DND-41 (cell line): ENCODE data around the gene TSPAN18.

Experiments
- ATAC-seq: fragments of 200-7000 bp; cut with Tn5 transposase; 3 replicates; pipeline ENCODE4 v1.9.1; 2021; ENCODE audit warnings: low read depth; ENCODE audit not compliant: insufficient read depth
- DNase-seq: peaks from one replicate; pipeline ENCODE4 v3.0.0-alpha.2; 2020
- H2AFZ ChIP-seq: 2 replicates; pipeline ENCODE4 v1.6.0; 2012; ENCODE audit warnings: low read depth, low read length
- H3K27ac ChIP-seq: 2 replicates; pipeline ENCODE4 v1.5.1; 2012; ENCODE audit warnings: low read length, inconsistent platforms
- H3K27me3 ChIP-seq: fragments of 200-600 bp; sonication (generic); 2 replicates; pipeline ENCODE4 v1.6.0; 2012; ENCODE audit warnings: low read length, mild to moderate bottlenecking, inconsistent platforms; ENCODE audit not compliant: insufficient read depth, poor library complexity
- H3K36me3 ChIP-seq: 2 replicates; pipeline ENCODE4 v1.5.1; 2012; ENCODE audit warnings: low read length, inconsistent platforms; ENCODE audit not compliant: insufficient read depth
- H3K4me1 ChIP-seq: 2 replicates; pipeline ENCODE4 v1.5.1; 2012; ENCODE audit warnings: mild to moderate bottlenecking, low read length; ENCODE audit not compliant: insufficient read depth
- H3K4me2 ChIP-seq: 2 replicates; pipeline ENCODE4 v1.6.0; 2012; ENCODE audit warnings: mild to moderate bottlenecking, moderate library complexity, low read length, inconsistent platforms; ENCODE audit not compliant: insufficient read depth
- H3K4me3 ChIP-seq, 2 experiments: fragments of 200-600 bp in 1 of 2; shearing (Covaris generic) in 1 of 2; 2 replicates each; pipeline ENCODE4 v1.5.1; 2012 to 2016; ENCODE audit warnings: inconsistent platforms in 2 of 2, low read length in 2 of 2, mild to moderate bottlenecking in 2 of 2, low read depth in 1 of 2, moderate library complexity in 1 of 2
- H3K79me2 ChIP-seq: 2 replicates; pipeline ENCODE4 v1.6.0; 2012; ENCODE audit warnings: low read length, inconsistent platforms; ENCODE audit not compliant: insufficient read depth
- H3K9ac ChIP-seq: 2 replicates; pipeline ENCODE4 v1.6.0; 2012; ENCODE audit warnings: low read depth, mild to moderate bottlenecking, inconsistent platforms, low read length, moderate library complexity
- H3K9me3 ChIP-seq: 2 replicates; pipeline ENCODE4 v1.5.1; 2012; ENCODE audit warnings: low read length, moderate library complexity, mild to moderate bottlenecking, inconsistent platforms; ENCODE audit not compliant: insufficient read depth, severe bottlenecking
- H4K20me1 ChIP-seq: 2 replicates; pipeline ENCODE4 v1.6.0; 2012; ENCODE audit warnings: low read length; ENCODE audit not compliant: insufficient read depth
- EZH2 ChIP-seq: IDR thresholded peaks from 3 replicates; pipeline ENCODE4 v1.6.1; 2012; ENCODE audit warnings: borderline replicate concordance, low read depth, mild to moderate bottlenecking, moderate library complexity, low read length, inconsistent platforms; ENCODE audit not compliant: severe bottlenecking
- TF ChIP-seq, protein P1 (sequence below): IDR thresholded peaks from 2 replicates; pipeline ENCODE4 v1.5.1; 2012; ENCODE audit warnings: borderline replicate concordance, low read length, moderate library complexity, mild to moderate bottlenecking; ENCODE audit not compliant: poor library complexity, severe bottlenecking; ENCODE audit errors: extremely low read depth

Gene TSPAN18

DNA sequence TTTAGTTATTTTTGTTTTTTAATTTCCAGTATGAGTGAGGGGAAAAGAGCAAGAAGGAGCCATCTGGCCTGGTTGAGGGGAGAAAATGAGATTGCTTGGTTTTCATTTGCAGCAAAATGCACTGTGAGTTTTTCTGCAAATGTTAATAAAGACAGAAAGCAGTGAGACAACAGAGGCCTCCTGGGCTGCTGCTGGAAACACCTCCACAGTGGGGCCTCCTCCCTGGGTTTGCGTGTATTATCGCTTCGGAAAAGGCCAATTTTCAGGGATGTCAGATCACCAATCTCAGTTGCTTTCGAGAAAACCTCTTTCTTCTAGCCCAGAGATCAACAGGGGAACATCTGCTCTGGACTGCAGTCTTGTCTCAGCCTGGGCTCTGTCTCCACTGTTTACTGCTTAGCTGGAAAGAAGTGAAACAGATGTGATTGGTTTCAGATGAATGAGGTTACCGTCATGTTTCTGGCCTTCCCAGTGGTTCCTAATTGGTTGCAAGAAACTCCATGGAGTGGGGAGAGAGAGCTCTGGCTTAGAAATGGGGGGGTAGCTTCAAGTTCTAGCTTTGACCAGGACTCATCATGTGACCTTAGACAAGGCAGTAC lies 17.3 kb downstream of the TSPAN18 start:
- Histone ChIP-seq H3K4me2 (no peak overlapping the region), H4K20me1 (no peaks in the 10 kb centered on the region), H3K36me3 (no peaks in the 10 kb centered on the region), H2AFZ (no peak overlapping the region), H3K27ac (no peak overlapping the region), H3K9me3 (no peaks in the 10 kb centered on the region), H3K27me3 (peaks cover 16% of the 10 kb centered on the region), H3K4me3 (no peak overlapping the region), H3K79me2 (no peaks in the 10 kb centered on the region), H3K9ac (no peak overlapping the region), H3K4me1 (no peaks in the 10 kb centered on the region)
- no peak for DNase-seq
- ATAC-seq: no peak
- TF ChIP-seq, protein P1, sequence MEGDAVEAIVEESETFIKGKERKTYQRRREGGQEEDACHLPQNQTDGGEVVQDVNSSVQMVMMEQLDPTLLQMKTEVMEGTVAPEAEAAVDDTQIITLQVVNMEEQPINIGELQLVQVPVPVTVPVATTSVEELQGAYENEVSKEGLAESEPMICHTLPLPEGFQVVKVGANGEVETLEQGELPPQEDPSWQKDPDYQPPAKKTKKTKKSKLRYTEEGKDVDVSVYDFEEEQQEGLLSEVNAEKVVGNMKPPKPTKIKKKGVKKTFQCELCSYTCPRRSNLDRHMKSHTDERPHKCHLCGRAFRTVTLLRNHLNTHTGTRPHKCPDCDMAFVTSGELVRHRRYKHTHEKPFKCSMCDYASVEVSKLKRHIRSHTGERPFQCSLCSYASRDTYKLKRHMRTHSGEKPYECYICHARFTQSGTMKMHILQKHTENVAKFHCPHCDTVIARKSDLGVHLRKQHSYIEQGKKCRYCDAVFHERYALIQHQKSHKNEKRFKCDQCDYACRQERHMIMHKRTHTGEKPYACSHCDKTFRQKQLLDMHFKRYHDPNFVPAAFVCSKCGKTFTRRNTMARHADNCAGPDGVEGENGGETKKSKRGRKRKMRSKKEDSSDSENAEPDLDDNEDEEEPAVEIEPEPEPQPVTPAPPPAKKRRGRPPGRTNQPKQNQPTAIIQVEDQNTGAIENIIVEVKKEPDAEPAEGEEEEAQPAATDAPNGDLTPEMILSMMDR: no peak
- no peak for TF ChIP-seq EZH2

DNA sequence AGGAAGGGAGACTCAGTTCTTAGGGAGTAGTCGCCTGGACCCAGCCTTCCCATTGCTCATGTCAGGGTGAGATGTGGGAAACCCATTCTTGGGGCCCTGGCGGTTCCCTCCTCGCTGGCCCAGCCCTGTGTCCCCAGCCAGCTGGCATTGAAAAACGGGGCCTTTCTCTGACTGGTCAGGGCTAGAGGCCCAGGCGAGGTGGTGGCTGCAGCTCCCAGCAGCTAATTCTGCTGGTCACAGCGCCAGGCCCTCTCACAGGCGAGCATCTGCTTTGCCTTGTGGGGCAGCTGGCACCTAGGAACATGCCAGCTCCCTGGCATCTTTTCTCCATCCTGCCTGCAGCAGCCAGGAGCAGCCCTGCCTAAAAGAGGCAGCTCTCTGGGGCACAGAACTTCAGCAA lies 20.1 kb downstream of the TSPAN18 start:
- H3K9me3 ChIP-seq: no peaks in the 10 kb centered on the region
- H4K20me1 ChIP-seq: 0 out of 2 replicates have a peak, but pooled peaks cover 2% of the 10 kb centered on the region
- no peak overlapping the region for H3K4me2 ChIP-seq
- no peak overlapping the region for H2AFZ ChIP-seq
- TF ChIP-seq EZH2: no peak
- TF ChIP-seq, protein P1: no peak
- no peaks in the 10 kb centered on the region for H3K36me3 ChIP-seq
- H3K9ac ChIP-seq: no peak overlapping the region
- no peaks in the 10 kb centered on the region for H3K4me1 ChIP-seq
- no peak overlapping the region for H3K4me3 ChIP-seq
- no peak for ATAC-seq
- H3K79me2 ChIP-seq: no peaks in the 10 kb centered on the region
- no peak for DNase-seq
- peaks cover 17% of the 10 kb centered on the region for H3K27me3 ChIP-seq
- no peak overlapping the region for H3K27ac ChIP-seq

DNA sequence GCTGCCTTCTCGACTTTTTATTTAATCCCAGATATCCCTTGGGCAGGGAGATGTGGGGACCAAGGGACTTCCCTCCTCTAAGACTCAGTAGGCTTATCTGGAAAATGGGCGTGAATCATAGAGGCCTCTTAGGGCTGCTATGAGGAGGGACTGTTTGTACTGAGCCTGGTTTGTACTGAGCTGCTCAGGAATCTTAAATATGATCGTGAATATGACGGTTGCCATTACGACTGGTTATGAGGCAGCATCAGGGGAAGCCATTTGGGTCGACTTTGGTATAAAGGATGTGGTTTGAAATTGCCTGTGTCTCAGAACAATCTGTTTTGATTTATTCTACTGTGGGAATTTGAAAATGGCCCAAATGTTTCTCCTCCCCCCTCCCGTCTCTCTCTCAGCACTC lies 20.6 kb downstream of the TSPAN18 start:
- Histone ChIP-seq H3K36me3 (no peaks in the 10 kb centered on the region), H3K4me1 (no peaks in the 10 kb centered on the region), H3K9ac (no peak overlapping the region), H3K4me3 (no peak overlapping the region), H4K20me1 (0 out of 2 replicates have a peak, but pooled peaks cover 2% of the 10 kb centered on the region), H3K4me2 (no peak overlapping the region), H3K9me3 (no peaks in the 10 kb centered on the region), H3K79me2 (no peaks in the 10 kb centered on the region), H2AFZ (no peak overlapping the region), H3K27me3 (peaks cover 20% of the 10 kb centered on the region), H3K27ac (no peak overlapping the region)
- no peak for DNase-seq
- ATAC-seq: no peak
- TF ChIP-seq EZH2: no peak
- TF ChIP-seq, protein P1: no peak
